SJSA1 (cell line): ENCODE results near the gene SUN1. TPM values are rescaled to one million over a fixed set of nuclear protein-coding genes. Genes with fewer than 3 reads are reported as not detected.

Source experiments
- DNase-seq, 2 experiments: peaks; one replicate each; pipeline ENCODE4 v3.0.0-alpha.2; 2015 to 2020; ENCODE audit warnings: low spot score in 2 of 2, low read depth in 1 of 2
- H3K27ac ChIP-seq: fragments of 250-450 bp; sonication (Bioruptor Pico); 2 replicates; pipeline ENCODE4 v1.5.1; 2020; ENCODE audit warnings: mild to moderate bottlenecking, moderate library complexity
- H3K27me3 ChIP-seq: fragments of 250-450 bp; sonication (Bioruptor Pico); replicated peaks from 2 replicates; pipeline ENCODE4 v1.5.1; 2020; ENCODE audit warnings: mild to moderate bottlenecking, moderate library complexity
- H3K36me3 ChIP-seq: fragments of 250-450 bp; sonication (Bioruptor Pico); 2 replicates; pipeline ENCODE4 v1.5.1; 2020; ENCODE audit warnings: mild to moderate bottlenecking
- H3K4me1 ChIP-seq: fragments of 250-450 bp; sonication (Bioruptor Pico); replicated peaks from 2 replicates; pipeline ENCODE4 v1.6.1; 2021; ENCODE audit warnings: mild to moderate bottlenecking
- H3K4me3 ChIP-seq: fragments of 250-450 bp; sonication (Bioruptor Pico); 2 replicates; pipeline ENCODE4 v1.5.1; 2020; ENCODE audit warnings: mild to moderate bottlenecking
- H3K9me3 ChIP-seq: fragments of 250-450 bp; sonication (Bioruptor Pico); replicated peaks from 2 replicates; pipeline ENCODE4 v1.5.1; 2020; ENCODE audit warnings: mild to moderate bottlenecking
- total RNA-seq: library from RNA; depleted of rRNA; stranded (reverse); fragments of >200 nt; shearing (Covaris generic); gene quantifications from 2 replicates; pipeline ENCODE4 v1.2.3, GENCODE V29; 2014

The SUN1 gene
- total RNA-seq, 1 experiment from 2014 or later = 115 TPM

DNA sequence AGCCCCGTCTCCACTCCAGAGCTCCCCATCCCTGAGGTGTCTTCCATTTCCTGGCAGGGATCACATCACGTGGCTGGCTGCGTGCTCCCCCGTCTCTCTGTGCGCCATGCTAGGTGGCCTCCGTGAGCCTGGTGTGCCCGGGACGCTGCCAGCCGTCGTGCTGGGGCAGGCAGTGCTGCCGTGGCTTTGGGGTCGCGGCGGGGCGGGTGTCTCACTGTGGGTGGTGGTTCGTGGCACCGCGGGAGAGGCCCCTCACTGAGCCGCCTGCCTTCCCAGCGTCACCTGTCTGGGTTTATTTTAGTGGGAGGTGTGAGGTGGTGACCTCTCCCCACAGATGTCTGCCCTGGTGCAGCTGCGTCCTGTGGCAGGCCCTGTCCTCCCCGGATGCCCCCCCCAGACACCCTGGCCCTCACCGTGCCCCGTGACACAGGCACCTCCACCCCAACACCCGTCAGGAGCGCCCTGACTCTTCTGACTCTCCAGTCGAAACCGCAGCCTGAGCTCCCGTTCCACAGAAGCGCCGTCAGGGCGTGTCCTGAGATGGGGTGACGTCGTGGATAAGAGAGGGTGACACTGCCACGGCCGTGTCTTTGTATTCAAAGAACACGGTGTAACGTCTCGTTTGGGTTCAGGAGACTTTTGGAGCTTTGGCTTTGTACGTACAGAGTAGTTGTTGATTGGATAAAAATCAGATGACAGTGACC is 62.0 kb downstream of the SUN1 start:
- Histone ChIP-seq H3K9me3 (no peaks in the 10 kb centered on the region), H3K27ac (no peak overlapping the region), H3K4me3 (no peak overlapping the region), H3K36me3 (peaks cover 50% of the 10 kb centered on the region), H3K27me3 (no peaks in the 10 kb centered on the region), H3K4me1 (no peaks in the 10 kb centered on the region)
- DNase-seq = no peak

DNA sequence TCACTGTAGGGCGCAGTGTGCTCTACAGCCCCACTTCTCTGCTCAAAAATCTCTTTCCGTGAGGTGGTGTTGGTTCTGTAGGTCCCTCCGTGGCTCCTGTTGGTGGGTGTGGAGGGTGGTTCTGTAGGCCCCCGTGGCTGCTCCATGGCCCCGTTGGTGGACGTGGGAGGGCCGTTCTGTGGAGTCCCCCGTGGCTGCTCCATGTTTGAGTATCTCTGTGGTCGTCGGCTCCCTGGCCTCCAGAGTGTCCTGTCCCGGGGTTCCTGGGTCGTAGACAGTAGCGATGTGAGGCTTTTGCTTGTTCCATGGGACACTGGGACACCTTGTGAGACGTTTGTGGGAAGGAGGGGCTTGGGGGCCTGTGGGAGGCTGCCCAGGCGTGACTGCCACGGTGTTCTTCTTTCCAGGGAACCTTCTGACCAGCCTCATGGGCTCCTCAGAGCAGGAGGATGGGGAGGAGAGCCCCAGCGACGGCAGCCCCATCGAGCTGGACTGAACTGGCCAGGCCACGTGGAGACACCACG is 62.7 kb downstream of the SUN1 start:
- Histone ChIP-seq H3K4me3 (no peak overlapping the region), H3K4me1 (no peaks in the 10 kb centered on the region), H3K27me3 (no peaks in the 10 kb centered on the region), H3K36me3 (peaks cover 50% of the 10 kb centered on the region), H3K27ac (no peak overlapping the region), H3K9me3 (no peaks in the 10 kb centered on the region)
- DNase-seq = no peak

DNA sequence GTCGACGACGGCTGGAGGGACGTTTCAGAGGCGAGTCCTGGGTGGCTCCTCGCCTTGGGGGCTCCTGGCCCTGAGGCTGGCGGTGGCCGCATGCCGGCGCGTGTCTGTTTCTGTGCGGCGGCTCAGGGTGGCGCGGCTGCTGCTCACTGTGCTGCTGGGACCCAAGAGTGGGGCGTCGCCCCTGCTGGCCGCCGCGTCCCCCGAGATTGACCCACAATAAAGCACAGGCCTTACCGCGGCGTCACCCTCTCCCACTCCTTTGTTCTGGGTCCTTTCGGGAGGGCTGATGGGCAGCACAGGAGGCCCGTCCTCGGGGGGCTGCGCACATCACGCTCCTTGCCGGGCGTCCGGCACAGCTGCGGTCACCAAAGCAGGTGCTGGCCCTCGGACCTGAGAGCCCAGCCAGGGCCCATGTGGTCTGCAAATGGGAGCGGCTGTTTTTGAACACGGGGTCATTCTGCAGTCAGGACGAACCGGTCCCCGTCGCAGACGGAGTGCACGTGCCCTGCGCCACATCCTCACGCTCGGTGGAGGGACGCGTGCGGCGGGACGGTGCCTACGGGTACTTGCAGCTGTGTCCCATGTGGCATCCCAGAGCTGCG is 63.3 kb downstream of the SUN1 start:
- no peak overlapping the region for H3K27ac ChIP-seq
- H3K9me3 ChIP-seq = no peaks in the 10 kb centered on the region
- no peaks in the 10 kb centered on the region for H3K27me3 ChIP-seq
- no peak overlapping the region for H3K4me3 ChIP-seq
- no peak for DNase-seq
- H3K4me1 ChIP-seq = no peaks in the 10 kb centered on the region
- H3K36me3 ChIP-seq = peaks cover 50% of the 10 kb centered on the region

DNA sequence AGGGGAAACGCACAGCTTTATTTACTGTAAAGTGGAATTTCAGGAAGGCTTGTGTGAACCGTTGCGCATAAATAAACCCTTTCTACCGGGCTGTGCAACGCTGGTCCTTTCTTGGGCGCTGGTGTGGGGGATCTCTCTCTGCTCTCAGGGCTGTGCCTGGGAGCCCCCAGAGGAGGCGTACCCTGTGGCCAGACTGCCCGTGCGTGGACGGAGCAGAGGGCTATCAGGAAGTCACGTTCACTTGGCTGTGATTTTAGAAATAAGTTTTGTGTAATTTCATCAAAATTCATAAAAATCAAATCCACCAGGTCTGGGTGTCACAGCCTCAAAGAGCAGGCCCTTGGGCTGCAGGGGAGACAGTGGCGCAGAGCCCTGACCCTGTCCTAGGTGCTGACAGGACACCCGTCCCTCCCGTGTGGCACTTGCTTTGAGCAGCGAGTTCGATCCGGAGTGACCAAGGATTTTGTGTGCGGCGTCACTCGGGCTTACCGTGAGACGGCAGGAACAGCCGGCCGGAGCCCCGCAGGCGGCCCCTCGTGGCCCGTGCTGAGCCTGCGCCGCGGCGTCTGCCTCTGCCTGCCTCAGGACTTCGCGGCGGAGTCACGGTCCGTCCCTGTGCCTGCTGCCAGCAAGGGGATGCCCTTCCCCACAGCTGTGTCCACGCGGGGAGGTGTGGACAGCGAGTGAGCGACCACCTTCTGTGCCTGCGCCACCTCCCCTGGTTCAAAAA is 64.2 kb downstream of the SUN1 start:
- H3K27me3 ChIP-seq = no peaks in the 10 kb centered on the region
- DNase-seq = no peak
- H3K4me3 ChIP-seq = no peak overlapping the region
- H3K36me3 ChIP-seq = peaks cover 43% of the 10 kb centered on the region
- H3K4me1 ChIP-seq = peaks cover 4% of the 10 kb centered on the region
- H3K27ac ChIP-seq = no peak overlapping the region
- H3K9me3 ChIP-seq = no peaks in the 10 kb centered on the region

DNA sequence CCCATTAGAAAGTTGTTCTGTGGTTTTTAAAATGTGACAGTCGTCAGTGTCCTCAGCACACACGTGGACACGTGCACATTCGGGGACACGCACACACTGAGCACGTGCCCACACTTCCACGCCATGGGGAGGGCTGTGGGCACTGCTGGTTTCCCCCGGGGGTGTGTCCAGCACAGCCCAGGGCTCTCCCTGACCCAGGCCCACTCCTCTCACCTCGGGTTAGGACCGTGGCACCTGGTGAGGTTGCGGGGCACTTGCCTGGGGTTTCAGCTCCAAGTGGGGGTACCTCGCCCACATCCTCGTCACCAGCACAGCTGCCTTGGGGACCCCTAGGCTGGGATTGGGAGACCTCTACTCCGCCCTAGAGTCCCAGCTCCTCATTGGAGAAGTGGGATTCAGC is 64.8 kb downstream of the SUN1 start:
- Histone ChIP-seq H3K9me3 (no peaks in the 10 kb centered on the region), H3K4me3 (no peak overlapping the region), H3K36me3 (peaks cover 38% of the 10 kb centered on the region), H3K27me3 (no peaks in the 10 kb centered on the region), H3K4me1 (peaks cover 8% of the 10 kb centered on the region), H3K27ac (no peak overlapping the region)
- no peak for DNase-seq

DNA sequence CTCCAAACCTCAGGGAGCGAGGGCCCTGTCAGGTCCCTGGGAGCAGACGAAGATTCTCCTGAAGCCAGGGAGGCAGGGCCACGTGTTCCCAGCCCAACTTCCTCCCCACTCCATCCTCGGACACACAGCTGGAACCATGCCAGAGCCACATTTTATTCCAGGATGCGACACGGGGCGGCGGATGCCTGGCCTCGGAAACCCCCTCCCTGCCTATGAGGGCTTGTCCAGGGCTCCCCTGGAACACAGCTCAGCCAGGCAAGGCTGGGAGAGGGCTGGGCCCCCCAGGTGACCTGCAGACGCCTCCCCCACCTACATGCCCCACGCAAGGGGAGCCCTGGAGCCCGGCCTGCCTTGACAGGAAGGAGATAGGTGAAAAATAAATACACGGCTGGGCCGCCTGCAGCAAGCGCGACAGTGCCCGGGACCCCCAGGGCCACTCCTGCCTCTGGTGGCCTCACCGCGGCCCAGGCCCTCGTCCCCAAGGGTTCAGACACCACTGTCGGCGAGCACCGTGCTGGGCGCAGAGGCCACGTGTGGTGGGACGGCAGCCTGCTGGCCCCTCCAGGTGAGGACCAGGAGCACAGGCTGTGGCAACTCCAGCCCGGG is 65.6 kb downstream of the SUN1 start:
- H3K36me3 ChIP-seq = peaks cover 31% of the 10 kb centered on the region
- no peaks in the 10 kb centered on the region for H3K9me3 ChIP-seq
- no peak for DNase-seq
- H3K4me3 ChIP-seq = no peak overlapping the region
- peaks cover 8% of the 10 kb centered on the region for H3K4me1 ChIP-seq
- no peak overlapping the region for H3K27ac ChIP-seq
- no peaks in the 10 kb centered on the region for H3K27me3 ChIP-seq

DNA sequence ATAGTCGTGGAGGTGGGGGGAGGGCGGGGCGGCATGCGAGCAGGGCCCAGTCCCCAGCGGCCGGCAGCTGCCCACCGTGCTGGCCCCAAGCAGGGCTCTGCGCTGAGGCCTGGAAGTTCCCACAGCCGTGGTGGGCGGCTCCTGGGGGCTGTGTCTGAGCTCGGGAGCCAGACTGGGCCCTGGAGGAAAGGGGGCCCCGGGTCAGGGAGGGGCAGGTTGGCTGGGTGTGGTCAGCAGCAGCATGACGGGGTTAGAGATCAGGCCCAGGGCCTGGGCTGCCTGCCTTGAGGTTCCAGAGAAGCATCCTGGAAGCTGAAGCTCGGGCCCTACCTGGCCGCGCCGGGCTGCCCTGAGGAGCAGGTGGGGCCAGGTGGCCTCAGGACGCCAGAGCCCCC is 66.2 kb downstream of the SUN1 start:
- Histone ChIP-seq H3K4me1 (peaks cover 8% of the 10 kb centered on the region), H3K36me3 (peaks cover 31% of the 10 kb centered on the region)
- DNase-seq = no peak

DNA sequence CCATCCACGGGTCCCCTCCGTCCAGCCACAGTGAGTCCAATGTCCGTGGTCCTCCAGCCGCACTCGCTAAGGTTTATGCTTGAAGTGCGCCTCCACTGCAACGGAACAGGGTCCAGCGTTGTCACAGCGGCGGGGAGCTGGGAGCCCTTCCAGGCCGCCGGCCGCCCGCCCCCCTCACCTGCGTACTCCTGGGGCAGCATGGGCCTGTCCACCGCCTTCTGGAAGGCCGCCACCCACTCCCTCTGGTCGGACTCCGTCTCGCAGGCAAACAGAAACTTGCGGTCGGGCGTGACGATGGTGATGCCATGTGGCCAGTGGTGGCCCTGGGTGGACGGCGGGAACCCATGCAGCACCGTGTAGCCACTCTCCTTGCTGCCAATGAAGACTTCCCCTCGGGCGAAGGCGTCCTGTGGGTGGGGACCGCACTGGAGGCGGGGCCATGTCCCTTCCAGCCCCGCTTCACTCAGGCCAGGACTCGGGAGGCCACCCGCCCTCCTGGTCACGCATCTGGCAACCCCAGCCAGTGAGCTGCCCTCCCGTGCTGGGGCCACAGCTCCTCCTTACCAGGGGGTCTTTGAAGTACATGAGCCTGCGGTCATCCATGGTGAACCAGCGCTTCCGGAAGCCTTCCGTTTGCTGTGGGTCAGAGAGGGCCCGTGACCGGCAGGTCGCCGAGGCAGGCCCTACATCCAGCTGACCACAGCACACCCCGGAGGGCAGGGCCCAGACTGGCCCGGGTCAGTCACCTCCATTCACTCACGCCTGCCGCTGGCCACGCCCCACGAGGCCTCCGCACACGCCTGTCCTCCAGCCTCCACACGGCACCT is 66.8 kb downstream of the SUN1 start:
- Histone ChIP-seq H3K4me1 (peaks cover 9% of the 10 kb centered on the region), H3K36me3 (peaks cover 25% of the 10 kb centered on the region), H3K9me3 (no peaks in the 10 kb centered on the region), H3K27me3 (no peaks in the 10 kb centered on the region), H3K27ac (no peak overlapping the region), H3K4me3 (no peak overlapping the region)
- DNase-seq = no peak

More for the DNA sequence above, 66.2 kb downstream of the SUN1 start:
- Histone ChIP-seq H3K4me3 (no peak overlapping the region), H3K27ac (no peak overlapping the region), H3K9me3 (no peaks in the 10 kb centered on the region), H3K27me3 (no peaks in the 10 kb centered on the region)

DNA sequence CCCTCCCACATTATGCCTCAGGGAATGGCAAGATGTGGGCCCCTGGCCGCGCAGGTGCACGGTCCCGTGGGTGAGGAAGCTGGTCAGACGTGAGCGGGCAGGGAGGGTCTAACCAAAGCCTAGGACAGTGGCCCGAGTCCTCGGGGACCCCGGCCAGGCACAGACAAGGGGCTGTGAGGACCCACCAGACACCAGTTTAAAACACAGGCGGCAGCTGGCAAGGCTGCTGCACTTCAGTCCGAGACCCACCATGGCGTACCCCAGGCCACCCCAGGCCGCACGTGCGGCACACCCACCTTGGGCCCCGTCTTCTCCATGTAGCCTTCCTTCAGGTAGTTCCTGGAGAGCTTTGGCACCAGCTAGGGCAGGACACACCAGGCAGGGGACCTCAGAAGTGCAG is 67.5 kb downstream of the SUN1 start:
- Histone ChIP-seq H3K9me3 (no peaks in the 10 kb centered on the region), H3K36me3 (peaks cover 25% of the 10 kb centered on the region), H3K4me3 (no peak overlapping the region), H3K27me3 (no peaks in the 10 kb centered on the region), H3K4me1 (peaks cover 17% of the 10 kb centered on the region), H3K27ac (no peak overlapping the region)
- no peak for DNase-seq

DNA sequence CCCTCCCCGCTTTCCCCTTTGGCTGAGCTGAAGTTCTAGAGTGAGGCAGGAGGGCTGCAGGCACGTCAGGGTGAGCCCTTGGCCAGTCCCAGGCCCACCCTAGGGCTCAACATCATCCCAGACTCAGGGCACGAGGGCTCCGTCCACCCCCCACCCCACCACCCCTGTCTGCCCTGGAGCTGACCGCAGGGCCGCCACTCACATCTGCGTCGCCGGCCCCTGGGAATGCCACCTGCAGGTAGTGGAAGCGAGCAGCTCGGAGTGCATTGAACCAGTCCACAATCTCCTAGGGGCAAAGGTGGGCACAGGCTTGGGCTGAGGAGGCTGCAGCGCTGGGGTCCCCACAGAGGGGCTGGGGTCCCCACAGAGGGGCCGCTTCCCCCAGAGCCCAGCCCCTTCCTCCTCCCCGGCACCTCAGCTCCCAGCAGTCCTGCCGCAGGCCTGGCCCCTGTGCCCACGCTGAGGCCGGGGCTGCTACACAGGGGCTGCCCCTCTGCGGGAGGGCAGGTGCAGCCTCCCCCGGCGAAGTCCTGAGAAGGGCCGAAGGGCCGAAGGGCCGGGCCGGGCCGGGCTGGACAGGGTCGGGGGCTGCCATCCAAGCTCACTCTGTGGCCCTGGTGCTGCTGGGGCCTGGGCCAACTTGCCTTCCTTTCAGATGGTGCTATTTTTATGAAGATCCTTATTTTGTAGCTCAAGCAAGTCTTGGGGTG is 68.2 kb downstream of the SUN1 start:
- Histone ChIP-seq H3K9me3 (no peaks in the 10 kb centered on the region), H3K27me3 (no peaks in the 10 kb centered on the region), H3K4me1 (peaks cover 20% of the 10 kb centered on the region), H3K27ac (no peak overlapping the region), H3K4me3 (no peak overlapping the region), H3K36me3 (peaks cover 22% of the 10 kb centered on the region)
- no peak for DNase-seq

DNA sequence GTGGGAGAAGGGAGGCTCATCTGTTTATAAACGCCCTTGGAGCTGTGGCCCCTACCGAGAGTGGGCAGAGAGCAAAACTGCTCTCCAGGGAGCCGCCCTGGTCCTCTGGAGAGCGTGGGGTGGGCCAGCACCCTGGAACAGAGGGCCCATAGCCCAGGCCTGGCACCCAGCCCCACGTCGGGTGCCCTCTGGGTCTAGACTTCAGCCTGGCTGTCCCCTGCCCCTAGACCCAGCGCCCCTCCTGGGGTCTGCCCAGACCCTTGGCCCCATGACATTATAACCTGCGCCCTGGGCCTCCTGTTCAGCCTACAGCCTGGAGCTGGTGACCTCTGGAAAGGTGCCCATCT is 68.7 kb downstream of the SUN1 start:
- no peak overlapping the region for H3K4me3 ChIP-seq
- H3K27ac ChIP-seq = no peak overlapping the region
- peaks cover 16% of the 10 kb centered on the region for H3K36me3 ChIP-seq
- H3K27me3 ChIP-seq = no peaks in the 10 kb centered on the region
- peaks cover 20% of the 10 kb centered on the region for H3K4me1 ChIP-seq
- DNase-seq = no peak
- H3K9me3 ChIP-seq = no peaks in the 10 kb centered on the region

DNA sequence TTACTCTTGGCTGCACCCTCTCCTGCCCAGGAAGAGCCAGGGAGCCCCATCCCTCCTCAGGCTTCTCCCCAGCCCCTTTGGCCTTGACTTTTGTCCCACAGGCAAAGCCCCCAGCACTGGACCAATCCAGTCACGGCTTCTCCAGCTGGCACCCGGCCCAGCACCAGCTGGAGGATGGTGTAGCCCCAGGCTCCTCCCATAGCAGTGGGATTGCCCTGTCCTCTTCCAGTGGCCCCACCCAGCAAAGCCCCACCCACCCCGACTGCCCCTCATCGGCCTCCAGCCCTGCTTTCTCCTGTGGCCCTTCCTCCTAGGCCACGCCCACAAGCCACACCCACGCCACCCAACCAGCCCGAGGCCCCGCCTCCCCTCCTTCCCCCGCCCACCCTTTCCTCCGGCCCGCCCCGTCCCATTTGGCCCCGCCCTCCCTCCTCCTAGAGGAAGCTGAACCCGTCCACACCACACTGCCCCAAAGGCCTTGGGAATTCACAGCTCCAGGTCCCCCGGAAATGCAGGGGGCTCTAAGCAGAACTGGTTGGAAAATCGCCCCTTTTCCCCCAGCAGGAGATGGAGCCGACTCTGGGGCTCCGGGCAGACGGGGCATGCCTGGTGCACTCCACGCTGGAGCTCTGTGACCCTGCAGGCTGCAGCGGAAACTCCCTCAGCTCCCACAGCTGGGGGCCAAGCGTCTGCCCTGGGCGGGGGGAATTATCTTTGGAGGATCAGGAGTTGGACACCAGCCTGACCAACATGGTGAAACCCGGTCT is 69.3 kb downstream of the SUN1 start:
- Histone ChIP-seq H3K27me3 (no peaks in the 10 kb centered on the region), H3K27ac (no peak overlapping the region), H3K9me3 (no peaks in the 10 kb centered on the region), H3K4me3 (no peak overlapping the region), H3K36me3 (peaks cover 12% of the 10 kb centered on the region), H3K4me1 (peaks cover 20% of the 10 kb centered on the region)
- DNase-seq = peak; percentile 38 to 93
